Left hindlimb (tissue), 1 donor: ENCODE results near the gene CASZ1.

Source experiments
- DNase-seq: peaks from one replicate; pipeline ENCODE4 v3.0.0-alpha.2; 2018

Gene CASZ1

DNA sequence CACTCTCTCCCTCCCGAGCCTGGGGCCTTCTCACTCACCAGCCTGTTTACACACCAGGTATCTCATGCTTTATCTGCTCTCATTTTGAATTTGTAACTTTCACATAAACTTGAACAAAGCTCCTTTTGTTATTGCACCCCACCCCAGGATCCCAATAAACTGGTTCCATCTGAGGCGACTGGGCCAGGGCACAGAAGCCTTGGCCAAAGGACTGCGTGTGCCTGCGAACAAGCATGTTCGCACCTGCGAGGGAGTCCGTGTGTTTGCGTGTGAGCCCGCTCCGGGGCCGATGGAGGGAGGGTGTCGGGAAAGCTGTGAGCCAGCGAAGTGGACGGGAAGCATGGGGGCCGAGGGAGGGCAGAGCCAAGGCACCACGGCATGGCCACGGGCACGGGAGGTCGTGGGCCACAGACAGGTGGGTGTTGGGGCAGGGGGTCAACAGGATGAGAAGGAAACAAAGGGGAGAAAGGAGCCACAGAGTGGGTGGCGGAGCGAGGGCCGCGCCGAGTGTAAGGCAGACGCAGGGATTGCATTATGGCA, 98.8 kb downstream of the CASZ1 start:
- no peak for DNase-seq

DNA sequence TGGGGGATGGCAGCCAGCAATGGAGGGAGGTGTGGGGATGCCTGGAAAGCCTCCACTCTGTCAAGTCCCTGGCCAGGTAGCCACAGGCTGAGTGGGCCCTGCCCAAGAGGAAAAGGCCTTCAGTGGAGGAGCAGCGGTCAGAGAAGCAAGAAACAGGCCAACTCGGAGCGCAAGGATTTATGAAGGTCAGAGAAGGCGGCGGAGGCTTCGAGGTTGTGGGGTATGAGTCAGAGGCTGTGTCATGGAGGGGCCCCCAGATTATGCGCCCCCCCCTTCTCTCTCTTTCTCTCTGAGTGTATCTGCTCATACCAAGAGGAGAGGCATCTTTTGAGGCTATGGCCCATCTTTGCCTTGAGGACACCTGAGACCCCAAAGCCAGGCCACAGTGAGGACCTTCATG, 99.5 kb downstream of the CASZ1 start:
- no peak for DNase-seq

DNA sequence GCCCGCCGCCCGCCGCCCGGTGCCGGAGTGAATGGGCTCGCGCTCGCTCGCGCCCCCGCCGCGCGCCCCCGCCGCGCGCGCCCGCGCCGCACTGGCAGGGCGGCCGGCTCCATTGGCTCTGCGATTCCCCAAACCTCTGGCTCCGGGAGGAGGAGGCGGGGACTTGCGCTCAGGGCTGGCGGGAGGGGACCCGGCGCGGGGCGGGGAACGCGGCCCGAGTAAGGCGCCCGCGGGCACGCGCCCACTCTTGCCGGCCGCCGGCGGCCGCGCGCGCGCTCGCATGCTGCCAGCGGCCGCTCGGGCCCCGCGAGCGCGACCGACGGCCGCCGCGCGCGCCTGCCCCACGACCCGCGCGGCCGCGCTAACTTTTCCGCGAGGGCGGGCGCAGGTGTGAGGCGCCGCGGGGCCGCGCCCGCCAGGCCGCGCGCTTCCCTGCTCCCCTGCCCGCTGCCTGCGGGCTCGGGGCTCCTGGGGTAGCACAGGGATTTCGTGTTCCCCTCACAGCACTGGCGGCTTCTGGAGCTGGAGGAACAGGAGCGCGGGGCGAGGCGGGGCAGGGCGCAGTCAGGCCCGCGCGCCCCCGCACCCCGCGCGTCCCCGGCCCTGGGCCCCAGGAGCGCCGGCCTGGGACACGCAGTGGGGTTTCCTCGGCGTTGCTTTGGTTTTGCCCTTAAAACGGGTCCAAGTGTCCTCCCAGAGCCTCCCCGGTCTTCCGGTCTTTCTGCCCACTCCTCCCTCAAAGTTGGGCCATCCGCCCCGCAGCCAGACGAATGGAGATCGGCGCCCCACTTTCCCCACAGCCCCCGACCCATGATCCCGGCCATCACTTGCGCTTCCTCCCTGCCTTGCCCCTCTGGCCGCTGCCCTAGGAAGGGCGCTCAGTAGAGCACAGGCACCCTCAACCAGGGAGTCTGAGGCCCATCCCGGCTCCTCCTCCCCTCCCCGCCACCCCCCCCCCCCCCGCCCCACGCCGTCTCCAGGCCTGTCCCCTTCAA, 101.5 kb downstream of the CASZ1 start:
- peak; percentile 88 for DNase-seq

DNA sequence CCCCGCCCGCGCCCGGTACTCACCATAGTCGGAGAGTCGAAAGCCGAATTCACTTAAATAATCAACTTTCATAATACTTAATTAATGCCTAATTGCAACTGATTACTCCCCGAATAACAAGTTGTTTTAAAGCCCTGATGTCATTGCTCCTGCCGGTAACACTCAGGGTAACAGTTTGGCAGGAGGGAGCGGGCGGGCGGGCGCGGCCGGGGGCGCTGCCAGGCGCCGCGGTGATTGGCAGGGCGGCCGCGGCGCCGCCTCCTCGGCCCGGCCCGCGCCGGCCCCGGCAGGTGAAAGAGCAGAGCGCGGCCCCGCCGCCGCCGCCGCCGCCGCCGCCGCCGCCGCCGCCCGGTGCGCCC, 102.2 kb downstream of the CASZ1 start:
- no peak for DNase-seq

DNA sequence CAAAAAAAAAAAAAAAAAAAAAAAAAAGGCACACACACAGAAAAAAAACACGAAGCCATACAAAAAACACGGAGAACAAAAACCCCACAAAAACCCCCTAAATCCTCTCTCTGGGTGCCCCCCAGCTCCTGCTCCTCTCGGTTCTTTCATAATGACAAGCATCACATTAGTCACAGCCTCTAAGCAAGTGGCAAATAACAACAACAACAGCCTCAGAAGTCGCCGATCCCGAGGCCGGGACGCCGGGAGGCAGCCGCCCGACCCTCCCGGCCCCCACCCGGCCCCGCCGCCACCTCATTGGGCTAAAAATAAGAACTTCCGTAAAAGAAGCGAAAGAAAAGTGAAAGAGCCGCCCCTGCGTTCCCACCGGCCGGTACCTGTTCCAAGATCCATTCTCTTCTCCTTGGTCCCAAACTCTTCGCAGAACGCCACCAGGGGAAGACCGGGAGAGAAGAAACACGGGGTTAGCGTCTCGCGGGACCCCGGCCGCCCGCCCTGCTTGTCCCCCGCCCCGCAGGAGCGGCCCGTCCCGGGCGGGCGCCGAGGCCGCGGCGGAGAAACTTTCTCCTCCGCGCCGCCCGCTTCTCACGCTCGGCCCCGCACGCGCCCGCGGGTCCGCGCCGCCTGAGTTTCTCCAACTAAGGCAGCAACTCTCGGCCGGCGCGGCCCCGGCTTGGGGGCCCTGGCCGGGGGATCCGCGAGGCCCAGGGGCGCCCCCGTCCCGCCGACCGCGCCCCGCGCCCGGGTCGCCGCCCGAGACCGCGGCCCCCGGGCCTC, 102.8 kb downstream of the CASZ1 start:
- DNase-seq, result no peak

- DNase-seq, result no peak
Measured at GRCh38 chr1:10693152-10693496, 103.3 kb downstream of the CASZ1 start.

DNA sequence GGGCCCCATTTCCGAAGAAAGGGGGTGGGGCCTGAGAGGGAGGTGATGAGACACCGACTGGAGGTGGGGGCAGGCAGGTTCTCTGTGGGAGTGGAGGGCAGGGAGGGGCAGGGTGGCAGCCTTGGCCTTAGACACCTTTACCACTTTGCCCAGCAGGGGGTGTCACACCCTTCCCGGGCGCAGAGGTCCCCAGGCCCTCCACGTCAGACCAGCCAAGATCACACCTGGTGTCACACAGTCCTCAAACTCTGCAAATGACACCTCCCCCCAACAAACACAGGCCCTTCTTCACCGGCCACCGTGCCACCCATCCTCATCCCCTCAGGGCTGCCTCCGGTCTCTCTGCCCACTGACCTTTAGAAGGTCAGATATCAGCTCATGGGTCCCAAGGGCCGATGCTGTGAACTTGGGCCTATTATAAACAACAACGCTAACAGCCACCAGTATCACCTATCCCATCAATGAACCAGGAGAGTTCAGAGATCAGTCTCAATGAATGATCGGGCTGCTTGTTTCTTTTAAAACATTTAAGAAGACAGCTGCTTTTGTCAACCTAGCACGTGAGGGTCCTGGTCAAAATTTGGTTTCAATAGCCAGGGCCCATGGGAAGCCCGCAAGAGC, 103.9 kb downstream of the CASZ1 start:
- no peak for DNase-seq

GRCh38 chr1:10691740-10692125, 104.7 kb downstream of the CASZ1 start:
- DNase-seq, result no peak

DNA sequence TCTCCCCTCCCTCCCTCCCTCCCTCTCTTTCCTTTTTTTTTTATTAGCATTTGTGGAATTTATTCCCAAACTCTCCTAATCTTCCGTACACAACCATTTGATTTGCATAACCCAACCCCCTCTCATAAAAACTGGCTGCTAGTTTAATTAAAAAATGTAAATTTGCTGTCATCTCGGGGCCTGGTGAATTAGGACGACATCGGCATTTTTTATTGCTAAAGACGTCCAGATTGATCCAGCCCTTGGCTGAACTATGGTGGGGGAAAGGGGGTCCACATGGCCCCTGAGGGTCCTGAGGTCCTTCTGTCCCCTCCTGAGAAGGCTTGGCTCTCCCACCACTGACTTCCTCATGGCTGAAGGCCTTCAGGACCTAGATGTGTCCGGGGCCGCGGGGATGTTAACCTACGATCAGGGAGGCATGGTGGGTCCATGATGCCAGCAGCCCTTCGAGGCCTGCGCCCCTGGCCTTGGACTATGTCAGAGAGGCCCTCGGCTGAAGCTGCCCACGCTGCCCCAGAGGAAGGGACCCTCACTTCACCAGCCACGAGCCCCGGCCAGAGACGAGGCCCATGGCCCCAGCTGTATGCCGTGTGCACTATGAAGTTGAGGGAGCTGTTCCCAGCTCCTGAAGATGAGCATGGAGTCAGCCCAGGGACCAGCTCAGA, 105.2 kb downstream of the CASZ1 start:
- no peak for DNase-seq

GRCh38 chr1:10690484-10690883, 106.0 kb downstream of the CASZ1 start:
- no peak for DNase-seq

DNA sequence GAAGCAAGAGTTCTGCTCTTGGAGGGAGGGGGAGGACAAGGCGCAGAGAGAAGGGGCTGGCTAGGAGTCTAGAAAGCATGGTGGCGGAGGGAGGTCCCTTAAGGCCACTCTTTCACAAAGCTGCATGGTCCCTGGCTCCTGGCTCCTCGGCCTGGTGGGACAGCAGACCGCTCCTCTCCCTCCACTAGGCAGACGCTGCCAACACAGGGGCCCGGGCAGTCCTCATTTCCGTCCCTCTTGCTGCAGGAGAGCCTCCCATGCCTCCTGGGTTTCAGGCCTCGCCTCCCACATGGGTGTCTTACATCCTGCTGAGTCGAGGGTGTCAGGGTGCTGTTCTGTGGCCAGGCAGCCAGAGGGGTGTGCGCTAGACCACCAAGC, 108.0 kb downstream of the CASZ1 start:
- DNase-seq, result no peak

GRCh38 chr1:10687782-10688408, 108.6 kb downstream of the CASZ1 start:
- DNase-seq, result no peak

GRCh38 chr1:10687251-10687651, 109.2 kb downstream of the CASZ1 start:
- no peak for DNase-seq

DNA sequence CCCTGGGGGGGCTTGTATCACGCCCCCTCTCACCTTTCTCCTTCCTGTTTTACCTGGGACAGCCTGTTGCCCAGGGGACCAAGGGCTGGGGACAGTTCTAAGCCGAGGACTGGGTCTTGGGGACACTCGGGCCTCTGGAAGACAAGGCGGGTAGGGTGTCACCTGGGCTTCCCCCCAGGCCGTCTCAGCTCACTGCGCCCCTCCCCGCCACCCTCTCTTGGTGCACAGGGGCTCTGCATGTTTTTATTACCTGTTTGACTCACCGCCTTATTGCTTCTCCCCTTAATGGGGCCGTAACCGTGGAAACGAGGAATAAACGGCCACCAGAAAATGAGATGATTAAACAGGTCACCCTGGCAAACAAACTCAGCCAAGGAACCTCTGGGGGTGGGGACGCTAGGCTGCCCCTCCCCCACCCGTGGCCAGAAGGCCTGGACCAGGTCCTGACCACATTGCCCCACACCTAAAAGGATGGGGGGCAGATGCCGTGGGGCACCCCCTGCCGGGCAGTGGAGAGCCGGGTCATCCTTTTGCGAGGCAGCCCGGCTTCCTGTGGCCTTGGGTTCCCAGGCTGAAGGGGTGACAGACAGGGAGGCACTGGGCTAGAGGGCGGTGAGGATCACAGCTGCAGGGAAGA, 109.9 kb downstream of the CASZ1 start:
- no peak for DNase-seq

DNA sequence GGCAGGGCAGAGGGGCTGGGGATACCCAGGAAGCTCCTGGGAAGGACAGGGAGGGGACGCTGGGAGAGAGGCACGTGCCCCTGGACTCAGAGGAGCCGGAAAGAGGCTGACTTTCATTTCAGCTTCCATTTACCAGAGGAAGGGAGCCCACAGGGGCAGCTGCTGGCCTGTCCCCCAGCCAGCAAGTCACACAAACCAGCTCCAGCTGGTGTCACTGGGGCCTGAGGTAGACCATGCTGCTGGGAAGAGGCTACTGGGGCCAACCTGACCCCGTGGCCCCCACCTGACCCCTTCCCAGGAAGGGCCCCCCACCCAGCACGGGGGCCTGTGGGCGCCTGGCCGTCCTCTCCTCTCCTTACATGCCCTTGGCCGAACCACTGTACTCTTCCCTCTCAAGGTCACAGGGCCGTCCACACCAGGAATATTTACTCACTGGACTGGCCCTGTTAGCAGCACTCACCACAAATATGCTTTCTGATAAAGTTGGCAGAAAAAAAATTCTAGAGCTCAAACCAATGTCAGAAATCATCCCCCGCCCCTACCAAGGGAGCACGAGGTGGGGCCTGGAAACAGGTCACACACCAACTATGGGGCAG, 110.5 kb downstream of the CASZ1 start:
- DNase-seq, result no peak

- no peak for DNase-seq
Measured at GRCh38 chr1:10685196-10685807, 111.1 kb downstream of the CASZ1 start.

DNA sequence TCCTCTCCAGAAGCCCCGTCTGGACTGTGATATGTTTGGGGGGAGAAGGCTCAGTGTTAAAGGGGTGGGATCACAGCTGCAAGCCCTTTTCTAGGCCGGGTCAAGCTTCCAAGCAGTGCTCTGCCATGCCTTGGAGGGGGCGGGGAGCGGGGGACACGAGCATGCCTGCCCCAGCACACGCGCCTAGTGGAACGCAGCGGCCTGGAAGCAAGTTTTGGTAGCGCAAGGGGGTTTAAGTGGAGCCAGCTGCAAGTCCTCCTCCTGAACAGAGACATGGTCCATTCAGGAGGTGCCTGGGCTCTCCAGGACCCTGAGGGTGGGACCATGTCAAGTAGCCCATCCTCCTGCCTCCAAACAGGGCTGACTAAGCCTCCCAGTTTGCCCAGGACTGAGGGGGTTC, 112.2 kb downstream of the CASZ1 start:
- no peak for DNase-seq

DNA sequence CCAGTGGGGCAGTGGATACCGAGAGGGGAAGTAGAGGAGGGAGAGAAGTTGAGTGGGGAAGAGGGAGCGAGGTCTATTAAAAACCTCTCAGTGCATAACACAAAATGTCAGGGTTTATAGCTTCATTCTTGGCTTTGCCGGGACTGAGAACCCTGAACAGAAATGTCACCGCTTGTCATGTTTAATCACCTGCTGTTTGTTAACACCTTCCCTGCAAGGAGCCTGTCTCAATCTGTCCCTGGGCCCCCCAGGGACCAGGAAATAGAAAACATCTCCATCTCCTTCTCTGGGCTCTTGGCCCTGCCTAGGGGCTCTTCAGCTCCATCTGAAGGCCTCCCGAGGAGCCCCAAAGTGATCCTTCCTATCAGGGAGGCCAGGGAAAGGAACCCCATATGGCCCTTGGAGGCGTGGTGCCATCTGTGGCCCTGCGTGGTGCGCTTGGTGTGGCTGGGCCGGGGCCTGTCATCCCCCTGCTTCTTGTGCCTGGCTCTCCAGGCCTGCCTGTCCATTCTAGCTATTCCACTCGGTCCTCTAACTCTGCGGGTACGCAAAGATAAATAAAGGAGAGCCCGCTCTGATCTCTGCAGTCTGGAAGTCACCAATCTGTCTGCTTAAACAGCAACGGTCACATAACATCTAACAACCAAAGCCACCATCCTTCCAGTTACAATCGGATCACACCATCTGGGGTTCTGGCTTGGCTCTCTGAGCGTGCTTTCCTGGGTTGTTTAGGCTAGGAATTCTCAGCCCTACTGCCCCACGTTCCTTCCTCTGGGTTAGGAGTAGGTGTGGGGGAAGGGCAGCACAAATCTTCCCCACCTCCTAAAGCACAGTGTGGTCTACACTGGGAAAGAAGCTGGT, 113.8 kb downstream of the CASZ1 start:
- no peak for DNase-seq

- DNase-seq, result no peak
Measured at GRCh38 chr1:10682108-10682445, 114.4 kb downstream of the CASZ1 start.
